Astrocyte (in vitro differentiated cells and primary cell): Measurements from ENCODE around the gene SNX13. TPM values are rescaled to one million over a fixed set of nuclear protein-coding genes. Genes with fewer than 3 reads are reported as not detected.

Experiments used
- DNase-seq: peaks from one replicate; pipeline ENCODE4 v3.0.0-alpha.2; 2010; ENCODE audit warnings: low read depth
- FAIRE-seq: peaks from 2 replicates; lab custom pipeline; 2011; peaks lifted over from hg19 to GRCh38; lab: Jason Lieb, UNC
- H2AFZ ChIP-seq: 2 replicates; pipeline ENCODE4 v1.6.0; 2012; ENCODE audit warnings: low read depth, low read length, inconsistent platforms
- H3K27ac ChIP-seq: 2 replicates; pipeline ENCODE4 v1.5.1; 2011; ENCODE audit warnings: low read depth, low read length, inconsistent platforms
- H3K27me3 ChIP-seq: 2 replicates; pipeline ENCODE4 v1.6.0; 2011; ENCODE audit warnings: low read length, inconsistent platforms; ENCODE audit not compliant: insufficient read depth
- H3K36me3 ChIP-seq: 2 replicates; pipeline ENCODE4 v1.5.1; 2011; ENCODE audit warnings: low read length, inconsistent platforms; ENCODE audit not compliant: insufficient read depth
- H3K4me1 ChIP-seq: 2 replicates; pipeline ENCODE4 v1.5.1; 2011; ENCODE audit warnings: low read length, inconsistent platforms; ENCODE audit not compliant: insufficient read depth
- H3K4me2 ChIP-seq: 2 replicates; pipeline ENCODE4 v1.6.0; 2012; ENCODE audit warnings: low read length, inconsistent platforms
- H3K4me3 ChIP-seq: 2 replicates; pipeline ENCODE4 v1.5.1; 2011; ENCODE audit warnings: low read depth, mild to moderate bottlenecking, low read length, inconsistent platforms; ENCODE audit not compliant: insufficient read depth
- H3K79me2 ChIP-seq: 2 replicates; pipeline ENCODE4 v1.6.0; 2012; ENCODE audit warnings: mild to moderate bottlenecking, low read length, inconsistent platforms; ENCODE audit not compliant: insufficient read depth
- H3K9ac ChIP-seq: 2 replicates; pipeline ENCODE4 v1.6.0; 2012; ENCODE audit warnings: mild to moderate bottlenecking, low read length, inconsistent platforms
- H3K9me3 ChIP-seq: 2 replicates; pipeline ENCODE4 v1.5.1; 2012; ENCODE audit warnings: low read depth, mild to moderate bottlenecking, low read length, inconsistent platforms; ENCODE audit not compliant: insufficient read depth
- H4K20me1 ChIP-seq: 2 replicates; pipeline ENCODE4 v1.6.0; 2012; ENCODE audit warnings: low read length, inconsistent platforms; ENCODE audit not compliant: insufficient read depth
- H3K27ac Mint-ChIP-seq: one replicate; pipeline ENCODE4 v1.8.0; 2021; ENCODE audit warnings: mild to moderate bottlenecking, mixed read lengths; ENCODE audit not compliant: unreplicated experiment
- H3K27me3 Mint-ChIP-seq: one replicate; pipeline ENCODE4 v1.8.0; 2021; ENCODE audit warnings: low read depth, mixed read lengths; ENCODE audit not compliant: unreplicated experiment
- H3K36me3 Mint-ChIP-seq: one replicate; pipeline ENCODE4 v1.8.0; 2021; ENCODE audit warnings: low read depth, mixed read lengths; ENCODE audit not compliant: unreplicated experiment
- H3K4me1 Mint-ChIP-seq: one replicate; pipeline ENCODE4 v1.8.0; 2021; ENCODE audit warnings: low read depth, mixed read lengths; ENCODE audit not compliant: unreplicated experiment
- H3K4me3 Mint-ChIP-seq: one replicate; pipeline ENCODE4 v1.8.0; 2021; ENCODE audit warnings: mild to moderate bottlenecking, moderate library complexity, mixed read lengths; ENCODE audit not compliant: unreplicated experiment
- H3K9me3 Mint-ChIP-seq: one replicate; pipeline ENCODE4 v1.8.0; 2021; ENCODE audit warnings: mild to moderate bottlenecking, mixed read lengths; ENCODE audit not compliant: unreplicated experiment
- CTCF ChIP-seq: IDR thresholded peaks from 2 replicates; pipeline ENCODE4 v1.5.1; 2011; ENCODE audit warnings: low read depth, mild to moderate bottlenecking, inconsistent platforms, low read length, moderate library complexity; ENCODE audit not compliant: insufficient read depth
- EZH2 ChIP-seq: IDR thresholded peaks from 2 replicates; pipeline ENCODE4 v1.6.1; 2012; ENCODE audit warnings: mild to moderate bottlenecking, low read length, inconsistent platforms; ENCODE audit not compliant: insufficient read depth
- total RNA-seq: library from RNA; stranded (reverse); gene quantifications from 2 replicates; pipeline ENCODE4 v1.2.1, GENCODE V29; 2021

SNX13 gene
- total RNA-seq, 1 donor from 2014 or later = 32.9 TPM

- Histone ChIP-seq H3K79me2 (no peaks in the 10 kb centered on the region), H3K27me3 (no peaks in the 10 kb centered on the region), H3K27ac (no peak overlapping the region), H3K4me2 (no peak overlapping the region), H3K9ac (no peak overlapping the region), H3K9me3 (no peaks in the 10 kb centered on the region), H2AFZ (no peak overlapping the region), H3K36me3 (no peaks in the 10 kb centered on the region), H3K4me3 (no peak overlapping the region), H3K4me1 (no peaks in the 10 kb centered on the region), H4K20me1 (no peaks in the 10 kb centered on the region)
- Mint-ChIP-seq H3K9me3 (no peaks in the 10 kb centered on the region), H3K4me1 (peaks cover 3% of the 10 kb centered on the region), H3K36me3 (no peaks in the 10 kb centered on the region), H3K4me3 (no peak overlapping the region), H3K27me3 (no peaks in the 10 kb centered on the region), H3K27ac (no peak overlapping the region)
- FAIRE-seq (peak; percentile 43), DNase-seq (peak; percentile 4)
- TF ChIP-seq EZH2 (no peak), CTCF (no peak)
Observed at GRCh38 chr7:17971411-17971810, 31.1 kb upstream of the SNX13 start.

DNA sequence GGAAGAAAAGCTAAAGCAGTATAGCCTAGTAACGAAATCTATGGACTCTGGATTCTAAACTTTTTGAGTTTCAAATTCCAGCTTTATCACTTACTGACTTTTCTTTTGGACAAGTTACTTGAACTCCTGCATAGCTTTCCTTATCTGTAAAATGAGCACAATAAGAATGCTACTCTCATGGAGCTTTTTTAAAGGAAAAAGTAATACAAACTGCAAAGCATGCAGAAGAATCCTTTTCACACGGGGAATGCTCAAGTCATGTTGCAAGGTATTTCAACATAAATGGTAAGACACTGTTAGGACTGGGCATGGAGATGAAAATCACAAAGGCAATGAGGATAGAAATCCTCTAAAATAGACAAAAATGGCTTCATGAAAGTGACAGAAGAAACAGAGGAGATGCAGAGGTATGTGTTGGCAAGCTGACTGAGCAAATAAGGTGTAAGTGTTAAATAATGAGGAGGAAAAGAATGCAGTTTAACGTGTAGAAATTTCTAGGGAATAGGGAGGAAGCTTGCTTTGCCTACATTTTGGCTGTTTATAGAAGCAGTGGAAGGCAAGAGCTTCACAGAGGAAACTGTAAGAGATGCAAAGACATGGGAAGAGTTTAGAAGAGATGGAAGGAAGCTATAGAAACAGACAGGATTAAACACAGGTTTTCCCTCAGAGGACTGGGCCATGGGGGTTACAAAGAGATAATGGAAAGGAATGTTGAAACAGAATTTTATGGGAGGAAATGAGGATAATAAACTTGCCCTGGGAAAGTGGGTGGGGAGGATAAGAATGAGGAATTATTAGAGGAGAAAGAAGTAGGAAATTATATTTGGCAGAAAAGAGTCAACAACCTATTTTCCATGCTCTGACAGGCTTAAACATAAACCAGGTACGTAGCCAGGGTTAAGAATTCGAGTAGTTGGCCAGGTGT, 28.8 kb upstream of the SNX13 start:
- Histone ChIP-seq H3K4me1 (no peaks in the 10 kb centered on the region), H3K79me2 (no peaks in the 10 kb centered on the region), H4K20me1 (no peaks in the 10 kb centered on the region), H3K27ac (no peak overlapping the region), H3K4me3 (no peak overlapping the region), H3K27me3 (no peaks in the 10 kb centered on the region), H3K9ac (no peak overlapping the region), H3K36me3 (no peaks in the 10 kb centered on the region), H2AFZ (no peak overlapping the region), H3K4me2 (no peak overlapping the region), H3K9me3 (peaks cover 4% of the 10 kb centered on the region)
- Mint-ChIP-seq H3K27me3 (no peaks in the 10 kb centered on the region), H3K4me1 (peaks cover 7% of the 10 kb centered on the region), H3K9me3 (no peaks in the 10 kb centered on the region), H3K27ac (no peak overlapping the region), H3K36me3 (no peaks in the 10 kb centered on the region), H3K4me3 (no peak overlapping the region)
- DNase-seq (no peak), FAIRE-seq (no peak)
- no peak for TF ChIP-seq EZH2
- no peak for TF ChIP-seq CTCF

GRCh38 chr7:17966706-17967105, 26.4 kb upstream of the SNX13 start:
- Mint-ChIP-seq H3K36me3 (no peaks in the 10 kb centered on the region), H3K4me3 (no peak overlapping the region), H3K4me1 (peaks cover 7% of the 10 kb centered on the region), H3K27me3 (no peaks in the 10 kb centered on the region), H3K27ac (no peak overlapping the region), H3K9me3 (peaks cover 2% of the 10 kb centered on the region)
- H3K27ac ChIP-seq = no peak overlapping the region
- no peak overlapping the region for H3K9ac ChIP-seq
- H2AFZ ChIP-seq = no peak overlapping the region
- H4K20me1 ChIP-seq = no peaks in the 10 kb centered on the region
- DNase-seq (no peak), FAIRE-seq (no peak)
- H3K36me3 ChIP-seq = no peaks in the 10 kb centered on the region
- H3K79me2 ChIP-seq = no peaks in the 10 kb centered on the region
- no peaks in the 10 kb centered on the region for H3K27me3 ChIP-seq
- H3K4me3 ChIP-seq = no peak overlapping the region
- no peaks in the 10 kb centered on the region for H3K4me1 ChIP-seq
- peaks cover 4% of the 10 kb centered on the region for H3K9me3 ChIP-seq
- no peak overlapping the region for H3K4me2 ChIP-seq
- TF ChIP-seq EZH2 = no peak
- no peak for TF ChIP-seq CTCF
